Measurements from ENCODE around the gene MLLT3.

DNA sequence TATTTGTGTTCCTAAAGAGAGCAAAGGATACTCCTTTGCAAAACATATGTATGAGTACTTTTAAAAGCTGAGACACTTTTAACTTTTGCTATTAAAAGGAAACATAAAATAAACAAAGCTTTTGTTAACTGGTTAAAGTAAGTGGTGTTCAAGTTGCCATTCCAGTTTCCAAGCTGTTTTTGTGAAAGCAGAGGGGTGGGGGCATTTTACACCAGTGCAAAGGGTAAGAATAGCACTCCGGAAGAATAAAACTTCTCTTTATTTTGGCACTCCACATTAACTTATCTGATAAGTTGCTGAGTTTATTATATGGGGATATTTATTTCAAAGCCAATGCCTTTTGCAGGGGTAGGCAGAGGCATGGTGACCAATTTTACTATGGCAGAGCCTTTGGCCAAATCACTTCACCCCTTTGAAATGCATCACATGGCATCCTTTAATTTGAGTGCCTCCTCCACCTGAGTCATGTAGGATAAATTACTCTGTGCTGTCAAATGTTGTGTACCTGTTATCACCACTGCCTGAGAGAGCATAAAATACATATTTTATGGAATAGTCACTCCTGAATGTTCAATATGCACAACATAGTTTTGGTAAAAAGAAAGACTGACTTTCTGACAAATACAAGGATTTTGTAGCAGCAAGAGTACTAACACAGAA is 62.9 kb downstream of the MLLT3 start:
- TF ChIP-seq, protein P1, sequence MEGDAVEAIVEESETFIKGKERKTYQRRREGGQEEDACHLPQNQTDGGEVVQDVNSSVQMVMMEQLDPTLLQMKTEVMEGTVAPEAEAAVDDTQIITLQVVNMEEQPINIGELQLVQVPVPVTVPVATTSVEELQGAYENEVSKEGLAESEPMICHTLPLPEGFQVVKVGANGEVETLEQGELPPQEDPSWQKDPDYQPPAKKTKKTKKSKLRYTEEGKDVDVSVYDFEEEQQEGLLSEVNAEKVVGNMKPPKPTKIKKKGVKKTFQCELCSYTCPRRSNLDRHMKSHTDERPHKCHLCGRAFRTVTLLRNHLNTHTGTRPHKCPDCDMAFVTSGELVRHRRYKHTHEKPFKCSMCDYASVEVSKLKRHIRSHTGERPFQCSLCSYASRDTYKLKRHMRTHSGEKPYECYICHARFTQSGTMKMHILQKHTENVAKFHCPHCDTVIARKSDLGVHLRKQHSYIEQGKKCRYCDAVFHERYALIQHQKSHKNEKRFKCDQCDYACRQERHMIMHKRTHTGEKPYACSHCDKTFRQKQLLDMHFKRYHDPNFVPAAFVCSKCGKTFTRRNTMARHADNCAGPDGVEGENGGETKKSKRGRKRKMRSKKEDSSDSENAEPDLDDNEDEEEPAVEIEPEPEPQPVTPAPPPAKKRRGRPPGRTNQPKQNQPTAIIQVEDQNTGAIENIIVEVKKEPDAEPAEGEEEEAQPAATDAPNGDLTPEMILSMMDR (IDR thresholded peaks at IDR 0.05): no peak
- TF ChIP-seq POLR2A (IDR thresholded peaks at IDR 0.05): no peak

All from vagina (tissue), 2 donors.